Stimulated activated CD8-positive, alpha-beta memory T cell treated with anti-CD3 and anti-CD28 coated beads, Interleukin-2, amount 100 ng/mL, for 48 hours (primary cell): ENCODE data around the gene TTC4.
"Not testable (repeated sequence)": the region's sequence is repeated elsewhere in the genome, so short reads cannot be mapped to it uniquely, and the experiment has no call there.

Experiments used
- DNase-seq, 2 donors: peaks; one replicate each; pipeline ENCODE4 v3.0.0-alpha.2; 2020; ENCODE audit warnings: low read depth in 2 of 2

Gene TTC4

GRCh38 chr1:54748094-54748835 lies 32.6 kb downstream of the TTC4 start:
- no peak for DNase-seq

- no peak for DNase-seq
Measured at GRCh38 chr1:54750596-54750995, 34.9 kb downstream of the TTC4 start.

- DNase-seq: no peak
Measured at GRCh38 chr1:54751426-54751825, 35.8 kb downstream of the TTC4 start.

- DNase-seq: no peak
Measured at GRCh38 chr1:54754045-54754444, 38.4 kb downstream of the TTC4 start.

GRCh38 chr1:54754486-54755285 lies 39.0 kb downstream of the TTC4 start:
- DNase-seq: no peak

GRCh38 chr1:54757833-54758232 lies 42.2 kb downstream of the TTC4 start:
- no peak for DNase-seq

GRCh38 chr1:54758678-54759348 lies 43.2 kb downstream of the TTC4 start:
- DNase-seq: no peak

- no peak for DNase-seq
Measured at GRCh38 chr1:54763816-54764132, 48.1 kb downstream of the TTC4 start.

- peak; percentile 97 to 98 for DNase-seq
Measured at GRCh38 chr1:54764133-54764921, 48.7 kb downstream of the TTC4 start, which contains the start of gene PARS2. Gene PARS2, minus strand, starts transcription at chr1:54764523. Its CDS starts 5,362 bp downstream, at chr1:54759161.

GRCh38 chr1:54764922-54765561 lies 49.4 kb downstream of the TTC4 start:
- no peak for DNase-seq

GRCh38 chr1:54766726-54767125 lies 51.1 kb downstream of the TTC4 start:
- DNase-seq: no peak

- no peak for DNase-seq
Measured at GRCh38 chr1:54767526-54767925, 51.9 kb downstream of the TTC4 start.

GRCh38 chr1:54768093-54768492 lies 52.4 kb downstream of the TTC4 start:
- no peak for DNase-seq

GRCh38 chr1:54772951-54773350 lies 57.3 kb downstream of the TTC4 start:
- no peak for DNase-seq

GRCh38 chr1:54774820-54775498 lies 59.3 kb downstream of the TTC4 start:
- peak in 1 of 2 donors; percentile 17 for DNase-seq

GRCh38 chr1:54775828-54776721 lies 60.4 kb downstream of the TTC4 start:
- DNase-seq: not testable (repeated sequence)

GRCh38 chr1:54777011-54777410 lies 61.4 kb downstream of the TTC4 start:
- DNase-seq: no peak

- DNase-seq: no peak
Measured at GRCh38 chr1:54777431-54777830, 61.8 kb downstream of the TTC4 start.

- no peak for DNase-seq
Measured at GRCh38 chr1:54781023-54781723, 65.5 kb downstream of the TTC4 start.
